Lower leg skin (tissue), 3 donors: ENCODE measurements around the gene DPP6.

Experiments
- CTCF ChIP-seq, 3 donors: fragments of 450-650 bp; IDR thresholded peaks; one replicate each; pipeline ENCODE4 v1.5.1; 2016; ENCODE audit warnings: antibody characterized with exemption in 3 of 3, mild to moderate bottlenecking in 3 of 3, moderate library complexity in 2 of 3
- POLR2A ChIP-seq, 2 donors: fragments of 450-650 bp; IDR thresholded peaks; one replicate each; pipeline ENCODE4 v1.6.1; 2016 to 2017; ENCODE audit warnings: antibody characterized with exemption in 2 of 2, mild to moderate bottlenecking in 1 of 2, moderate library complexity in 1 of 2

GRCh38 chr7:154512121-154512833 is 460.1 kb downstream of the DPP6 start:
- no peak for TF ChIP-seq CTCF (IDR thresholded peaks at IDR 0.05)
- TF ChIP-seq POLR2A (IDR thresholded peaks at IDR 0.05), result no peak
